T1000 (cell line): ENCODE measurements around the gene RABEPK.
"Not testable (repeated sequence)": the region's sequence is repeated elsewhere in the genome, so short reads cannot be mapped to it uniquely, and the experiment has no call there.

Experiments used
- DNase-seq: peaks from one replicate; lab custom pipeline; 2025; ENCODE audit warnings: mixed read lengths; lab: John Stamatoyannopoulos, UW

Gene RABEPK

GRCh38 chr9:125195591-125195990 is 4.8 kb upstream of the RABEPK start:
- DNase-seq, result not testable (repeated sequence)

- no peak for DNase-seq
Observed at GRCh38 chr9:125202846-125203618, 2.7 kb downstream of the RABEPK start.

GRCh38 chr9:125204477-125204876 is 4.1 kb downstream of the RABEPK start:
- no peak for DNase-seq

- no peak for DNase-seq
Observed at GRCh38 chr9:125214186-125214585, 13.8 kb downstream of the RABEPK start.

- no peak for DNase-seq
Observed at GRCh38 chr9:125218621-125219020, 18.3 kb downstream of the RABEPK start.

GRCh38 chr9:125224858-125225257 is 24.5 kb downstream of the RABEPK start:
- not testable (repeated sequence) for DNase-seq

GRCh38 chr9:125227761-125228160 is 27.4 kb downstream of the RABEPK start:
- no peak for DNase-seq

GRCh38 chr9:125233678-125234077 is 33.3 kb downstream of the RABEPK start:
- DNase-seq, result peak; percentile 68

- DNase-seq, result not testable (repeated sequence)
Observed at GRCh38 chr9:125234099-125234498, 33.8 kb downstream of the RABEPK start.

- DNase-seq, result no peak
Observed at GRCh38 chr9:125235804-125236519, 35.6 kb downstream of the RABEPK start.

- DNase-seq, result not testable (repeated sequence)
Observed at GRCh38 chr9:125236520-125237159, 36.3 kb downstream of the RABEPK start.

GRCh38 chr9:125238127-125238914 is 38.0 kb downstream of the RABEPK start:
- DNase-seq, result no peak

GRCh38 chr9:125238915-125239446 is 38.6 kb downstream of the RABEPK start:
- DNase-seq, result no peak

GRCh38 chr9:125239631-125240597 is 39.6 kb downstream of the RABEPK start:
- no peak for DNase-seq

GRCh38 chr9:125240649-125240999 is 40.3 kb downstream of the RABEPK start:
- DNase-seq, result no peak

GRCh38 chr9:125241000-125241862 is 40.9 kb downstream of the RABEPK start, which contains the start of gene HSPA5:
Gene HSPA5, minus strand, starts transcription at chr9:125241343. Its CDS starts 217 bp downstream, at chr9:125241126.
- DNase-seq, result peak; percentile 98

GRCh38 chr9:125241863-125242739 is 41.8 kb downstream of the RABEPK start:
- no peak for DNase-seq

GRCh38 chr9:125243792-125244260 is 43.5 kb downstream of the RABEPK start:
- DNase-seq, result no peak
